H9 (cell line): ENCODE measurements around the gene CYFIP1. TPM values are rescaled to one million over a fixed set of nuclear protein-coding genes. Genes with fewer than 3 reads are reported as not detected.

ENCODE experiments used
- DNase-seq: peaks from one replicate; pipeline ENCODE4 v3.0.0-alpha.2; 2017
- H2AFZ ChIP-seq: one replicate; pipeline ENCODE4 v1.6.1; 2013; ENCODE audit warnings: mild to moderate bottlenecking, low read length, control low read depth, moderate library complexity
- H2AK5ac ChIP-seq: 2 replicates; pipeline ENCODE4 v1.6.1; 2013; ENCODE audit warnings: low read length, control low read depth, mixed read lengths; ENCODE audit not compliant: insufficient read length
- H2BK120ac ChIP-seq: one replicate; pipeline ENCODE4 v1.6.1; 2013; ENCODE audit warnings: low read depth, mild to moderate bottlenecking, low read length, control low read depth, inconsistent platforms; ENCODE audit not compliant: poor library complexity, severe bottlenecking
- H2BK12ac ChIP-seq: 2 replicates; pipeline ENCODE4 v1.6.1; 2013; ENCODE audit warnings: low read length, control low read depth, mixed read lengths, low read depth; ENCODE audit not compliant: insufficient read length
- H2BK15ac ChIP-seq: 2 replicates; pipeline ENCODE4 v1.6.1; 2013; ENCODE audit warnings: low read depth, low read length, control low read depth
- H2BK20ac ChIP-seq: one replicate; pipeline ENCODE4 v1.6.1; 2013; ENCODE audit warnings: low read depth, mild to moderate bottlenecking, low read length, control low read depth, inconsistent platforms; ENCODE audit not compliant: poor library complexity, severe bottlenecking
- H2BK5ac ChIP-seq: 2 replicates; pipeline ENCODE4 v1.6.1; 2013; ENCODE audit warnings: low read length, control low read depth, mixed read lengths; ENCODE audit not compliant: insufficient read length
- H3K14ac ChIP-seq: 2 replicates; pipeline ENCODE4 v1.6.1; 2013; ENCODE audit warnings: low read length, control low read depth; ENCODE audit not compliant: insufficient read depth
- H3K18ac ChIP-seq: 2 replicates; pipeline ENCODE4 v1.6.1; 2013; ENCODE audit warnings: low read depth, mild to moderate bottlenecking, mixed read lengths, low read length, control low read depth; ENCODE audit not compliant: insufficient read length
- H3K23ac ChIP-seq: 2 replicates; pipeline ENCODE4 v1.6.1; 2013; ENCODE audit warnings: low read length, control low read depth, mixed read lengths, low read depth; ENCODE audit not compliant: insufficient read length
- H3K23me2 ChIP-seq: 2 replicates; pipeline ENCODE4 v1.6.1; 2013; ENCODE audit warnings: low read depth, mild to moderate bottlenecking, mixed read lengths, low read length, control low read depth; ENCODE audit not compliant: insufficient read length, poor library complexity, severe bottlenecking
- H3K27ac ChIP-seq: 2 replicates; pipeline ENCODE4 v1.5.1; 2013; ENCODE audit warnings: low read length, control low read depth, mixed read lengths, low read depth; ENCODE audit not compliant: insufficient read length
- H3K27me3 ChIP-seq: 2 replicates; pipeline ENCODE4 v1.6.1; 2013; ENCODE audit warnings: low read length, control low read depth, inconsistent platforms; ENCODE audit not compliant: insufficient read depth
- H3K4ac ChIP-seq: 2 replicates; pipeline ENCODE4 v1.6.1; 2013; ENCODE audit warnings: low read depth, mild to moderate bottlenecking, control low read depth, inconsistent platforms, low read length, moderate library complexity
- H3K4me1 ChIP-seq: 2 replicates; pipeline ENCODE4 v1.6.1; 2013; ENCODE audit warnings: low read length, control low read depth, inconsistent platforms; ENCODE audit not compliant: insufficient read depth
- H3K4me2 ChIP-seq: 2 replicates; pipeline ENCODE4 v1.6.1; 2013; ENCODE audit warnings: low read length, control low read depth, mixed read lengths; ENCODE audit not compliant: insufficient read length, insufficient read depth
- H3K56ac ChIP-seq: 2 replicates; pipeline ENCODE4 v1.6.1; 2013; ENCODE audit warnings: low read depth, mild to moderate bottlenecking, mixed read lengths, low read length, control low read depth; ENCODE audit not compliant: insufficient read length
- H3K79me1 ChIP-seq: 2 replicates; pipeline ENCODE4 v1.6.1; 2013; ENCODE audit warnings: low read depth, mild to moderate bottlenecking, moderate library complexity, low read length, control low read depth, inconsistent platforms; ENCODE audit not compliant: insufficient read depth, poor library complexity, severe bottlenecking
- H3K79me2 ChIP-seq: 2 replicates; pipeline ENCODE4 v1.6.1; 2013; ENCODE audit warnings: low read length, control low read depth, inconsistent platforms; ENCODE audit not compliant: insufficient read depth
- H3K9ac ChIP-seq: 2 replicates; pipeline ENCODE4 v1.6.1; 2013; ENCODE audit warnings: low read length, control low read depth, mixed read lengths; ENCODE audit not compliant: insufficient read length; ENCODE audit errors: extremely low read depth
- H3K9me3 ChIP-seq: one replicate; pipeline ENCODE4 v1.6.1; 2013; ENCODE audit warnings: low read depth, low read length, inconsistent platforms; ENCODE audit not compliant: control insufficient read depth
- H3T11ph ChIP-seq: one replicate; pipeline ENCODE4 v1.6.1; 2013; ENCODE audit warnings: mild to moderate bottlenecking, low read length, control low read depth, inconsistent platforms
- H4K20me1 ChIP-seq: one replicate; pipeline ENCODE4 v1.6.1; 2013; ENCODE audit not compliant: control insufficient read depth, insufficient read length, insufficient read depth
- H4K5ac ChIP-seq: 2 replicates; pipeline ENCODE4 v1.6.1; 2013; ENCODE audit warnings: low read depth, mild to moderate bottlenecking, mixed read lengths, low read length, control low read depth; ENCODE audit not compliant: insufficient read length
- H4K8ac ChIP-seq: replicated peaks from 2 replicates; pipeline ENCODE4 v1.6.1; 2013; ENCODE audit warnings: low read length, control low read depth, mixed read lengths, low read depth; ENCODE audit not compliant: insufficient read length
- H4K91ac ChIP-seq: 2 replicates; pipeline ENCODE4 v1.6.1; 2013; ENCODE audit warnings: low read depth, mild to moderate bottlenecking, moderate library complexity, mixed read lengths, low read length, control low read depth; ENCODE audit not compliant: insufficient read length
- H3K27ac Mint-ChIP-seq, 3 experiments: 2 replicates in 2 of 3; 3 replicates in 1 of 3; pipeline ENCODE4 v1.8.0; 2020 to 2021; ENCODE audit warnings: mixed read lengths in 3 of 3, mild to moderate bottlenecking in 1 of 3, moderate library complexity in 1 of 3
- H3K27me3 Mint-ChIP-seq: 2 replicates; pipeline ENCODE4 v1.8.0; 2021; ENCODE audit warnings: low read depth, mild to moderate bottlenecking, moderate library complexity, mixed read lengths
- H3K36me3 Mint-ChIP-seq, 3 experiments: 2 replicates in 2 of 3; 3 replicates in 1 of 3; pipeline ENCODE4 v1.8.0; 2020 to 2021; ENCODE audit warnings: low read depth in 3 of 3, mixed read lengths in 3 of 3; ENCODE audit not compliant: insufficient read depth in 1 of 3
- H3K4me1 Mint-ChIP-seq, 2 experiments: 2 replicates each; pipeline ENCODE4 v1.8.0; 2020; ENCODE audit warnings: mixed read lengths in 2 of 2
- H3K4me3 Mint-ChIP-seq, 2 experiments: 2 replicates in 1 of 2; 3 replicates in 1 of 2; pipeline ENCODE4 v1.8.0; 2020 to 2021; ENCODE audit warnings: mild to moderate bottlenecking in 2 of 2, mixed read lengths in 2 of 2, moderate library complexity in 1 of 2
- H3K9me3 Mint-ChIP-seq, 2 experiments: 2 replicates in 1 of 2; 3 replicates in 1 of 2; pipeline ENCODE4 v1.8.0; 2020; ENCODE audit warnings: mild to moderate bottlenecking in 2 of 2, mixed read lengths in 2 of 2, moderate library complexity in 1 of 2
- CTCF ChIP-seq: fragments of 200-600 bp; sonication (generic); conservative IDR thresholded peaks from 3 replicates; pipeline ENCODE4 v1.8.0; 2021; ENCODE audit warnings: antibody characterized with exemption, mild to moderate bottlenecking
- WGBS: extraction: QIAGEN DNeasy Blood & Tissue Kit; methylation state at CpG from one replicate; pipeline ENCODE4 v1.1.7; 2013; ENCODE audit warnings: missing lambda C conversion rate, low lambda C conversion rate, mixed read lengths; ENCODE audit not compliant: insufficient read length; ENCODE audit errors: extremely low coverage; 5-methylcytosine and 5-hydroxymethylcytosine counted together
- total RNA-seq: library from RNA; stranded (reverse); gene quantifications from 2 replicates; pipeline ENCODE4 v1.2.1, GENCODE V29; 2021

Gene CYFIP1
- total RNA-seq, 1 experiment from 2014 or later: 71.2 TPM

GRCh38 chr15:22915866-22916515 is 64.2 kb downstream of the CYFIP1 start:
- H3K27me3 Mint-ChIP-seq: no peaks in the 10 kb centered on the region
- no peak overlapping the region for H3K4me3 Mint-ChIP-seq
- Histone ChIP-seq H4K5ac (no peak overlapping the region), H4K20me1 (no peaks in the 10 kb centered on the region), H3K9me3 (no peaks in the 10 kb centered on the region), H2BK15ac (no peak overlapping the region), H3K27ac (no peak overlapping the region), H3K9ac (no peak overlapping the region), H3K23ac (no peak overlapping the region), H3K4me2 (no peak overlapping the region), H3K14ac (no peak overlapping the region), H4K8ac (no peak overlapping the region), H3K27me3 (no peaks in the 10 kb centered on the region), H2AFZ (no peak overlapping the region), H4K91ac (no peak overlapping the region), H2BK20ac (no peak overlapping the region), H2BK5ac (no peak overlapping the region), H3K4ac (no peak overlapping the region), H3K4me1 (no peaks in the 10 kb centered on the region), H2AK5ac (no peak overlapping the region), H2BK120ac (no peak overlapping the region), H3K23me2 (no peaks in the 10 kb centered on the region), H3K18ac (no peak overlapping the region), H3T11ph (no peak overlapping the region), H3K79me2 (no peaks in the 10 kb centered on the region), H2BK12ac (no peak overlapping the region), H3K56ac (no peak overlapping the region), H3K79me1 (no peaks in the 10 kb centered on the region)
- no peak for TF ChIP-seq CTCF
- peak overlapping the region in 2 of 3 experiments; percentile 7 to 62; a peak in 1 of 7 replicates for H3K27ac Mint-ChIP-seq
- H3K36me3 Mint-ChIP-seq: peaks cover 16 to 46% (median 33%) of the 10 kb centered on the region in 3 experiments
- H3K4me1 Mint-ChIP-seq: peaks cover 2 to 3% of the 10 kb centered on the region in 2 experiments; a peak in 1 of 4 replicates
- WGBS: no CpG with 5 or more reads among the region's 25 CpGs
- no peak for DNase-seq
- H3K9me3 Mint-ChIP-seq: no peaks in the 10 kb centered on the region
